Measurements from ENCODE around the gene ARHGAP31.

Gene ARHGAP31

GRCh38 chr3:119293871-119294695 lies at the start of gene ARHGAP31:
Gene ARHGAP31 (plus strand): TSS chr3:119294383. CDS start chr3:119294905, 522 bp downstream.
- intact Hi-C loops (cut with DNase I; ENCODE audit: low total_unique reads): loop anchor here (5.0 kb wide), 1 partner anchor 168 kb away; the partner anchor contains the start of gene TMEM39A
- peak within 1 kb of the TSS; percentile 87 to 95 for H3K27ac ChIP-seq
- H3K36me3 ChIP-seq: no peaks in the 10 kb centered on the region
- TF ChIP-seq, protein P1, sequence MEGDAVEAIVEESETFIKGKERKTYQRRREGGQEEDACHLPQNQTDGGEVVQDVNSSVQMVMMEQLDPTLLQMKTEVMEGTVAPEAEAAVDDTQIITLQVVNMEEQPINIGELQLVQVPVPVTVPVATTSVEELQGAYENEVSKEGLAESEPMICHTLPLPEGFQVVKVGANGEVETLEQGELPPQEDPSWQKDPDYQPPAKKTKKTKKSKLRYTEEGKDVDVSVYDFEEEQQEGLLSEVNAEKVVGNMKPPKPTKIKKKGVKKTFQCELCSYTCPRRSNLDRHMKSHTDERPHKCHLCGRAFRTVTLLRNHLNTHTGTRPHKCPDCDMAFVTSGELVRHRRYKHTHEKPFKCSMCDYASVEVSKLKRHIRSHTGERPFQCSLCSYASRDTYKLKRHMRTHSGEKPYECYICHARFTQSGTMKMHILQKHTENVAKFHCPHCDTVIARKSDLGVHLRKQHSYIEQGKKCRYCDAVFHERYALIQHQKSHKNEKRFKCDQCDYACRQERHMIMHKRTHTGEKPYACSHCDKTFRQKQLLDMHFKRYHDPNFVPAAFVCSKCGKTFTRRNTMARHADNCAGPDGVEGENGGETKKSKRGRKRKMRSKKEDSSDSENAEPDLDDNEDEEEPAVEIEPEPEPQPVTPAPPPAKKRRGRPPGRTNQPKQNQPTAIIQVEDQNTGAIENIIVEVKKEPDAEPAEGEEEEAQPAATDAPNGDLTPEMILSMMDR (IDR thresholded peaks at IDR 0.05): no peak
- H3K4me1 ChIP-seq: peaks cover 0 to 29% (median 12%) of the 10 kb centered on the region in 4 donors
- peak within 1 kb of the TSS; percentile 85 to 90 for H3K4me3 ChIP-seq
- no peaks in the 10 kb centered on the region for H3K9me3 ChIP-seq
- H3K27me3 ChIP-seq: peaks cover 0 to 2% of the 10 kb centered on the region in 2 donors
- peak; percentile 64 to 78 for DNase-seq

- Histone ChIP-seq H3K4me3 (no peak overlapping the region), H3K27ac (no peak overlapping the region), H3K4me1 (peaks cover 0 to 12% (median 5%) of the 10 kb centered on the region in 4 donors), H3K36me3 (no peaks in the 10 kb centered on the region), H3K9me3 (peaks cover 0 to 12% (median 0%) of the 10 kb centered on the region in 3 donors), H3K27me3 (no peaks in the 10 kb centered on the region)
- TF ChIP-seq, protein P1 (IDR thresholded peaks at IDR 0.05): no peak
- intact Hi-C loops (cut with DNase I; ENCODE audit: low total_unique reads): no loop called here
- no peak for DNase-seq
These were observed 48.4 kb upstream of the ARHGAP31 start for GRCh38 chr3:119245778-119246177.

DNA sequence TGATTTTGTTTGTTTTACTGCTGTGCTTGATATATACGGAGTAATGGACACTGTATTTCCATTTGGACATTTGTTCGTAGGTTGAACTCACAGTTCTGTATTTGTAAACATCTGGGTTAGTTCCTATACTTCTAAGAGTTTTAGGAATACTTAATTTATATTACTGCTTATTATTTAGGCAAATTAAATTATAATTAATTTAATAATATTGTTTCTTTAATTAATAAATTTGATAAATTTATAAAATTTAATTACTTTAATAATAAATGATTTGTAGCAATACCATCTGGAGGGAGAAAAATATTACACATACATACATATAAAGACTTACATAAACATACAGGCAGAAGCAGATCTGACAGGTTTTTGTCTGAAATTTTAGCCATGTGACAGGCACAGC lies 39.0 kb upstream of the ARHGAP31 start:
- TF ChIP-seq, protein P1 (IDR thresholded peaks at IDR 0.05): no peak
- Histone ChIP-seq H3K36me3 (no peaks in the 10 kb centered on the region), H3K27me3 (no peaks in the 10 kb centered on the region), H3K4me1 (peaks cover 0 to 13% (median 6%) of the 10 kb centered on the region in 4 donors), H3K9me3 (no peaks in the 10 kb centered on the region), H3K4me3 (no peak overlapping the region), H3K27ac (no peak overlapping the region)
- intact Hi-C loops (cut with DNase I; ENCODE audit: low total_unique reads): no loop called here
- DNase-seq: no peak

DNA sequence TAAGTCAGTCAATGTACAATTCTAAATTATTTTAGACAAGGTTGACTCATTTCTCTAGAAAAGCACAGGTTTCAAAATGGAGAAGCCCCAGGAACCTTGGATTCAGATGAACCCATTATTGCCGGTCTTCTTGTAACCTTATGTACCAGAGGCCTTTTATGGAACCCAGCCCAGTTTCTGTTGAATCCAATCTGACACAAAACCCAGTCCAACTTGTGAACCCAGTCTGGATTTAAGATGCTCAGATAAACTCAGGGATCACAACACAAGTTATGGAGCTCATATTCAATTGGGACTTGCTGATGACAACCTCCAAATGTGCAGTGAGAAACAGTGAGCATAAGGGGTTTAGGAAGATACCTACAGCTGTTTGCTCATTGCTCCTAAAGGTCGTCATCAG lies 37.1 kb upstream of the ARHGAP31 start:
- no peaks in the 10 kb centered on the region for H3K36me3 ChIP-seq
- no peak overlapping the region for H3K4me3 ChIP-seq
- no peaks in the 10 kb centered on the region for H3K9me3 ChIP-seq
- intact Hi-C loops (cut with DNase I; ENCODE audit: low total_unique reads): no loop called here
- DNase-seq: no peak
- no peak overlapping the region for H3K27ac ChIP-seq
- H3K4me1 ChIP-seq: peaks cover 0 to 13% (median 6%) of the 10 kb centered on the region in 4 donors
- TF ChIP-seq, protein P1 (IDR thresholded peaks at IDR 0.05): no peak
- H3K27me3 ChIP-seq: no peaks in the 10 kb centered on the region

DNA sequence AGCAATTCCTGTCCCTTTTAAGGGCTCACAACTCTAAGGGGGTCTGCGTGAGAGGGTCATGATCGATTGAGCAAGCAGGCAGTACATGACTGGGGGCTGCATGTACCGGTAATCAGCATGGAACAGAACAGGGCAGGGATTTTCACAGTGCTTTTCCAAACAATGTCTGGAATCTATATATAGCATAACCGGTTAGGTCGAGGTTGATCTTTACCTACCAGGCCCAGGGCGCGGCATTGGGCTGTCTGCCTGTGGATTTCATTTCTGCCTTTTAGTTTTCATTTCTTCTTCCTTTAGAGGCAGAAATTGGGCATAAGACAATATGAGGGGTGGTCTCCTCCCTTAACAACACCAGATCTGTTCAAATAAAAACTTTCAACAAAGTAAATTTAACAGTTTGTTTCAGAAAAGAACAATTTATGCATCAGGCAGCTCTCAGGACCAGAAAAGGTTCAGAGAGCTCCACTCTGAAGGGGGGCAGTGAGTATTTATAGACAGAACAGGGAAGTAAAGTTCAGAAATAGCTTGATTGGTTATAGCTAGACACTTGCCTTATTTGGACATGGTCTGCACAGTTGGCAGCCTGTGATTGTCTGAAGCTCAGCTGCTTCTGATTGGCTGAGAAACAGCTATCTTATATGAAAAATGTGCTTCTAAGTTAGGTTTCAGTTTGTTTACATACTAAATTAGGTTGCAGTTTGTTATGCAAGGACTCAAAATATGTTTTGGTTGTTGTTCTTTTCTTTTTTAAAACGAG lies 36.4 kb upstream of the ARHGAP31 start:
- Histone ChIP-seq H3K27me3 (no peaks in the 10 kb centered on the region), H3K4me1 (peaks cover 0 to 13% (median 6%) of the 10 kb centered on the region in 4 donors), H3K36me3 (no peaks in the 10 kb centered on the region), H3K27ac (no peak overlapping the region), H3K9me3 (no peaks in the 10 kb centered on the region), H3K4me3 (no peak overlapping the region)
- no peak for DNase-seq
- intact Hi-C loops (cut with DNase I; ENCODE audit: low total_unique reads): no loop called here
- TF ChIP-seq, protein P1 (IDR thresholded peaks at IDR 0.05): no peak

Data from tibial artery (tissue), 4 donors.